ENCODE results near the gene RPE.

The RPE gene

GRCh38 chr2:210020138-210020537 is 17.7 kb downstream of the RPE start:
- no peak for DNase-seq (ENCODE audit: low read depth)
- TF ChIP-seq CTCF (IDR thresholded peaks at IDR 0.05; ENCODE audit: control insufficient read depth, extremely low read depth, insufficient read depth) = no peak
- H3K4me3 ChIP-seq (ENCODE audit: low read depth, low read length) = no peak overlapping the region

- no peak for TF ChIP-seq CTCF (IDR thresholded peaks at IDR 0.05; ENCODE audit: control insufficient read depth, extremely low read depth, insufficient read depth)
- H3K4me3 ChIP-seq (ENCODE audit: low read depth, low read length) = no peak overlapping the region
- DNase-seq (ENCODE audit: low read depth) = no peak
Measured at GRCh38 chr2:210022824-210023223, 20.4 kb downstream of the RPE start.

- DNase-seq (ENCODE audit: low read depth) = no peak
- TF ChIP-seq CTCF (IDR thresholded peaks at IDR 0.05; ENCODE audit: control insufficient read depth, extremely low read depth, insufficient read depth) = no peak
Measured at GRCh38 chr2:210027608-210028007, 25.2 kb downstream of the RPE start.

GRCh38 chr2:210028178-210028577 is 25.7 kb downstream of the RPE start:
- DNase-seq (ENCODE audit: low read depth) = peak; percentile 41
- H3K4me3 ChIP-seq (ENCODE audit: low read depth, low read length) = no peak overlapping the region
- TF ChIP-seq CTCF (IDR thresholded peaks at IDR 0.05; ENCODE audit: control insufficient read depth, extremely low read depth, insufficient read depth) = no peak

More at GRCh38 chr2:210027608-210028007, 25.2 kb downstream of the RPE start:
- H3K4me3 ChIP-seq (ENCODE audit: low read depth, low read length) = no peak overlapping the region

GRCh38 chr2:210034087-210034683 is 31.7 kb downstream of the RPE start:
- H3K4me3 ChIP-seq (ENCODE audit: low read depth, low read length) = no peak overlapping the region
- TF ChIP-seq CTCF (IDR thresholded peaks at IDR 0.05; ENCODE audit: control insufficient read depth, extremely low read depth, insufficient read depth) = no peak
- DNase-seq (ENCODE audit: low read depth) = no peak

- no peak overlapping the region for H3K4me3 ChIP-seq (ENCODE audit: low read depth, low read length)
- DNase-seq (ENCODE audit: low read depth) = no peak
- TF ChIP-seq CTCF (IDR thresholded peaks at IDR 0.05; ENCODE audit: control insufficient read depth, extremely low read depth, insufficient read depth) = no peak
Measured at GRCh38 chr2:210035679-210036078, 33.2 kb downstream of the RPE start.

GRCh38 chr2:210038078-210038477 is 35.6 kb downstream of the RPE start:
- DNase-seq (ENCODE audit: low read depth) = no peak
- no peak for TF ChIP-seq CTCF (IDR thresholded peaks at IDR 0.05; ENCODE audit: control insufficient read depth, extremely low read depth, insufficient read depth)
- H3K4me3 ChIP-seq (ENCODE audit: low read depth, low read length) = no peak overlapping the region

Data from LNCaP clone FGC (cell line).